Liver (tissue), 9 donors: ENCODE results near the gene EPS8L1. TPM values are rescaled to one million over a fixed set of nuclear protein-coding genes. Genes with fewer than 3 reads are reported as not detected.

Source experiments
- DNase-seq: peaks from one replicate; pipeline ENCODE4 v3.0.0-alpha.2; 2017; ENCODE audit warnings: low spot score
- H3K27ac ChIP-seq, 2 donors: one replicate each; pipeline ENCODE4 v1.7.0; 2013; ENCODE audit warnings: inconsistent platforms in 2 of 2, low read length in 2 of 2, control low read depth in 1 of 2, low read depth in 1 of 2, mild to moderate bottlenecking in 1 of 2
- H3K27me3 ChIP-seq, 4 donors: one replicate each; pipeline versions ENCODE4 v1.6.1 to v1.7.0; 2013; ENCODE audit warnings: low read length in 3 of 4, inconsistent platforms in 1 of 4, mild to moderate bottlenecking in 1 of 4, moderate library complexity in 1 of 4; ENCODE audit not compliant: control insufficient read depth in 4 of 4, insufficient read depth in 4 of 4
- H3K36me3 ChIP-seq, 4 donors: one replicate each; pipeline versions ENCODE4 v1.6.1 to v1.7.0; 2013; ENCODE audit warnings: low read length in 3 of 4, mild to moderate bottlenecking in 3 of 4, low read depth in 1 of 4, moderate library complexity in 1 of 4; ENCODE audit not compliant: control insufficient read depth in 4 of 4, insufficient read depth in 3 of 4
- H3K4me1 ChIP-seq, 4 donors: one replicate each; pipeline versions ENCODE4 v1.6.1 to v1.7.0; 2013; ENCODE audit warnings: low read length in 3 of 4, mild to moderate bottlenecking in 3 of 4, moderate library complexity in 1 of 4; ENCODE audit not compliant: control insufficient read depth in 4 of 4, insufficient read depth in 4 of 4
- H3K4me3 ChIP-seq, 3 donors: one replicate each; pipeline versions ENCODE4 v1.6.1 to v1.7.0; 2013; ENCODE audit warnings: low read length in 3 of 3, control low read depth in 1 of 3, low read depth in 1 of 3, mild to moderate bottlenecking in 1 of 3
- H3K9ac ChIP-seq, 2 donors: one replicate each; pipeline ENCODE4 v1.7.0; 2013; ENCODE audit warnings: low read length in 2 of 2, mild to moderate bottlenecking in 2 of 2, moderate library complexity in 2 of 2, control low read depth in 1 of 2, low read depth in 1 of 2
- H3K9me3 ChIP-seq, 4 donors: one replicate each; pipeline versions ENCODE4 v1.6.1 to v1.7.0; 2013; ENCODE audit warnings: low read length in 3 of 4; ENCODE audit not compliant: control insufficient read depth in 4 of 4
- ATF3 ChIP-seq: IDR thresholded peaks from 2 replicates; pipeline ENCODE4 v1.6.1; 2016; ENCODE audit warnings: antibody characterized with exemption
- EGR1 ChIP-seq, 2 donors: IDR thresholded peaks; 2 replicates each; pipeline ENCODE4 v1.6.1; 2016 to 2018; ENCODE audit warnings: antibody characterized with exemption in 2 of 2, low read depth in 2 of 2
- FOXA1 ChIP-seq: IDR thresholded peaks from 2 replicates; pipeline ENCODE4 v1.6.1; 2016; ENCODE audit warnings: antibody characterized with exemption
- FOXA2 ChIP-seq: IDR thresholded peaks from 2 replicates; pipeline ENCODE4 v1.6.1; 2016; ENCODE audit warnings: antibody characterized with exemption
- GABPA ChIP-seq, 2 donors: IDR thresholded peaks in 1 of 2; conservative IDR thresholded peaks in 1 of 2; 2 replicates each; pipeline ENCODE4 v1.6.1; 2016; ENCODE audit warnings: antibody characterized with exemption in 2 of 2, mild to moderate bottlenecking in 1 of 2, moderate library complexity in 1 of 2
- HNF4A ChIP-seq, 2 donors: conservative IDR thresholded peaks; 2 replicates each; pipeline ENCODE4 v1.6.1; 2016; ENCODE audit warnings: antibody characterized with exemption in 2 of 2, mild to moderate bottlenecking in 2 of 2
- HNF4G ChIP-seq: IDR thresholded peaks from 2 replicates; pipeline ENCODE4 v1.6.1; 2016; ENCODE audit warnings: antibody characterized with exemption
- JUND ChIP-seq, 2 donors: IDR thresholded peaks; 2 replicates each; pipeline ENCODE4 v1.6.1; 2016; ENCODE audit warnings: antibody characterized with exemption in 2 of 2
- MAX ChIP-seq: IDR thresholded peaks from 2 replicates; pipeline ENCODE4 v1.6.1; 2016; ENCODE audit warnings: antibody characterized with exemption
- NR2F2 ChIP-seq: IDR thresholded peaks from 2 replicates; pipeline ENCODE4 v1.6.1; 2016; ENCODE audit warnings: antibody characterized with exemption
- RAD21 ChIP-seq, 2 donors: IDR thresholded peaks; 2 replicates each; pipeline ENCODE4 v1.6.1; 2016; ENCODE audit warnings: antibody characterized with exemption in 2 of 2, mild to moderate bottlenecking in 2 of 2
- RXRA ChIP-seq, 2 donors: IDR thresholded peaks; 2 replicates each; pipeline ENCODE4 v1.6.1; 2017 to 2018; ENCODE audit warnings: antibody characterized with exemption in 2 of 2, mild to moderate bottlenecking in 1 of 2
- SP1 ChIP-seq: IDR thresholded peaks from 2 replicates; pipeline ENCODE4 v1.6.1; 2018; ENCODE audit warnings: antibody characterized with exemption, mild to moderate bottlenecking
- TAF1 ChIP-seq: conservative IDR thresholded peaks from 2 replicates; pipeline ENCODE4 v1.6.1; 2016; ENCODE audit warnings: antibody characterized with exemption, mild to moderate bottlenecking
- YY1 ChIP-seq: IDR thresholded peaks from 2 replicates; pipeline ENCODE4 v1.6.1; 2016; ENCODE audit warnings: antibody characterized with exemption, mild to moderate bottlenecking
- WGBS: extraction: QIAGEN DNeasy Blood & Tissue Kit; methylation state at CpG from one replicate; pipeline ENCODE4 v1.1.7; 2013; 5-methylcytosine and 5-hydroxymethylcytosine counted together
- polyA plus RNA-seq, 2 donors: library from polyadenylated mRNA; stranded (reverse) in 1 of 2; unstranded in 1 of 2; fragments of 200-250 nt in 1 of 2; fragments of >200 nt in 1 of 2; fragmentation: Nextera tagmentation in 1 of 2; extraction: Ambion mirVana in 1 of 2; gene quantifications; one replicate each; pipeline versions ENCODE4 v1.2.1 to v1.2.3, GENCODE V29; 2013 to 2015
- total RNA-seq, 2 donors: library from RNA; depleted of rRNA; stranded (reverse); fragments of >200 nt; gene quantifications; one replicate each; pipeline ENCODE4 v1.2.3, GENCODE V29; 2014
- TF ChIP-seq, protein P1 (sequence below): IDR thresholded peaks from 2 replicates; pipeline ENCODE4 v1.6.1; 2016; ENCODE audit warnings: antibody characterized with exemption, mild to moderate bottlenecking
- TF ChIP-seq, protein P2 (sequence below): IDR thresholded peaks from 2 replicates; pipeline ENCODE4 v1.6.1; 2016; ENCODE audit warnings: antibody characterized with exemption
- TF ChIP-seq, protein P3 (sequence below): fragments of 150-350 bp; IDR thresholded peaks from 2 replicates; pipeline ENCODE4 v1.5.1; 2017; ENCODE audit warnings: improper control_type of control experiment, low read depth, low read length; ENCODE audit not compliant: missing input control
- donor health status: healthy.
- donor health status: healthy.
- donor health status: healthy.
- donor health status: healthy.
- donor health status: healthy.

EPS8L1 gene
- total and polyA plus RNA-seq, 4 donors = 0.40 to 1.5 (median 0.87) TPM

DNA sequence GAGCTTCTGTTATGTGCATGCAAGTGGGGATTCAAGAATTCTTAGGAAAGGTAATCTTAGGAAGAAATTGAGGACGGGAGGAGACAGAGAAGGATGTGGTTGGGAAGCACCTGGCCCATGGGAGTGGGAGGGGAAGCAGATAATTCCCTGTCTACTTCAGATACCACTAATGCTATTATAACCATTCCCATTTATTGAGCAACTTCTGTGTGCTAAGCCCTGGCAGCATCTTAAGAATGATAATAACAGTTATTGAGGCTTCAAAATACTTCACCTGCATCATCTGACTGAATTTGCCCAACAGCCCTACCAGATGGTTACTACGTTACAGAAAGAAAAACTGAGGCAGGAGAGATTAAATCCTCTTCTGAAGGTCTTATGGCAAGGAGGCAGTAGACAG is 1.4 kb downstream of the EPS8L1 start:
- no peak for DNase-seq
- H3K9ac ChIP-seq = no peak overlapping the region
- no peak for TF ChIP-seq GABPA (IDR thresholded peaks at IDR 0.05 in 1 of 2, conservative IDR thresholded peaks at IDR 0.05 in 1 of 2)
- TF ChIP-seq MAX = no peak
- no peak for TF ChIP-seq YY1
- peaks cover 5 to 13% (median 9%) of the 10 kb centered on the region in 4 donors for H3K4me1 ChIP-seq
- no peaks in the 10 kb centered on the region for H3K36me3 ChIP-seq
- no peak overlapping the region for H3K4me3 ChIP-seq
- no peak overlapping the region for H3K27ac ChIP-seq
- no peaks in the 10 kb centered on the region for H3K9me3 ChIP-seq
- peaks cover 0 to 9% (median 2%) of the 10 kb centered on the region in 4 donors for H3K27me3 ChIP-seq
- 80% methylated on average over 2 of the region's 2 CpGs for WGBS

- Histone ChIP-seq H3K27me3 (peaks cover 0 to 10% (median 3%) of the 10 kb centered on the region in 4 donors), H3K27ac (no peak overlapping the region), H3K4me3 (no peak overlapping the region), H3K9me3 (no peaks in the 10 kb centered on the region), H3K36me3 (no peaks in the 10 kb centered on the region), H3K9ac (no peak overlapping the region), H3K4me1 (peaks cover 5 to 13% (median 10%) of the 10 kb centered on the region in 4 donors)
- no peak for TF ChIP-seq RAD21 (IDR thresholded peaks at IDR 0.05)
- no peak for TF ChIP-seq HNF4G
- TF ChIP-seq ATF3 = no peak
- no peak for DNase-seq
- 85% methylated on average over 5 of the region's 5 CpGs for WGBS
These were observed 3.3 kb downstream of the EPS8L1 start for GRCh38 chr19:55078996-55079395.

GRCh38 chr19:55079400-55080038 is 3.9 kb downstream of the EPS8L1 start:
- TF ChIP-seq NR2F2 (no peak), RXRA (IDR thresholded peaks at IDR 0.05) (no peak), ATF3 (no peak), MAX (no peak), YY1 (no peak), HNF4A (conservative IDR thresholded peaks at IDR 0.05) (no peak), TAF1 (no peak), SP1 (no peak), EGR1 (IDR thresholded peaks at IDR 0.05; ENCODE audit: low read depth in 2 of 2) (no peak), FOXA2 (no peak), HNF4G (no peak), FOXA1 (no peak), JUND (IDR thresholded peaks at IDR 0.05) (no peak), RAD21 (IDR thresholded peaks at IDR 0.05) (no peak), GABPA (IDR thresholded peaks at IDR 0.05 in 1 of 2, conservative IDR thresholded peaks at IDR 0.05 in 1 of 2) (no peak)
- TF ChIP-seq, protein P1, sequence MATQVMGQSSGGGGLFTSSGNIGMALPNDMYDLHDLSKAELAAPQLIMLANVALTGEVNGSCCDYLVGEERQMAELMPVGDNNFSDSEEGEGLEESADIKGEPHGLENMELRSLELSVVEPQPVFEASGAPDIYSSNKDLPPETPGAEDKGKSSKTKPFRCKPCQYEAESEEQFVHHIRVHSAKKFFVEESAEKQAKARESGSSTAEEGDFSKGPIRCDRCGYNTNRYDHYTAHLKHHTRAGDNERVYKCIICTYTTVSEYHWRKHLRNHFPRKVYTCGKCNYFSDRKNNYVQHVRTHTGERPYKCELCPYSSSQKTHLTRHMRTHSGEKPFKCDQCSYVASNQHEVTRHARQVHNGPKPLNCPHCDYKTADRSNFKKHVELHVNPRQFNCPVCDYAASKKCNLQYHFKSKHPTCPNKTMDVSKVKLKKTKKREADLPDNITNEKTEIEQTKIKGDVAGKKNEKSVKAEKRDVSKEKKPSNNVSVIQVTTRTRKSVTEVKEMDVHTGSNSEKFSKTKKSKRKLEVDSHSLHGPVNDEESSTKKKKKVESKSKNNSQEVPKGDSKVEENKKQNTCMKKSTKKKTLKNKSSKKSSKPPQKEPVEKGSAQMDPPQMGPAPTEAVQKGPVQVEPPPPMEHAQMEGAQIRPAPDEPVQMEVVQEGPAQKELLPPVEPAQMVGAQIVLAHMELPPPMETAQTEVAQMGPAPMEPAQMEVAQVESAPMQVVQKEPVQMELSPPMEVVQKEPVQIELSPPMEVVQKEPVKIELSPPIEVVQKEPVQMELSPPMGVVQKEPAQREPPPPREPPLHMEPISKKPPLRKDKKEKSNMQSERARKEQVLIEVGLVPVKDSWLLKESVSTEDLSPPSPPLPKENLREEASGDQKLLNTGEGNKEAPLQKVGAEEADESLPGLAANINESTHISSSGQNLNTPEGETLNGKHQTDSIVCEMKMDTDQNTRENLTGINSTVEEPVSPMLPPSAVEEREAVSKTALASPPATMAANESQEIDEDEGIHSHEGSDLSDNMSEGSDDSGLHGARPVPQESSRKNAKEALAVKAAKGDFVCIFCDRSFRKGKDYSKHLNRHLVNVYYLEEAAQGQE = no peak
- TF ChIP-seq, protein P2, sequence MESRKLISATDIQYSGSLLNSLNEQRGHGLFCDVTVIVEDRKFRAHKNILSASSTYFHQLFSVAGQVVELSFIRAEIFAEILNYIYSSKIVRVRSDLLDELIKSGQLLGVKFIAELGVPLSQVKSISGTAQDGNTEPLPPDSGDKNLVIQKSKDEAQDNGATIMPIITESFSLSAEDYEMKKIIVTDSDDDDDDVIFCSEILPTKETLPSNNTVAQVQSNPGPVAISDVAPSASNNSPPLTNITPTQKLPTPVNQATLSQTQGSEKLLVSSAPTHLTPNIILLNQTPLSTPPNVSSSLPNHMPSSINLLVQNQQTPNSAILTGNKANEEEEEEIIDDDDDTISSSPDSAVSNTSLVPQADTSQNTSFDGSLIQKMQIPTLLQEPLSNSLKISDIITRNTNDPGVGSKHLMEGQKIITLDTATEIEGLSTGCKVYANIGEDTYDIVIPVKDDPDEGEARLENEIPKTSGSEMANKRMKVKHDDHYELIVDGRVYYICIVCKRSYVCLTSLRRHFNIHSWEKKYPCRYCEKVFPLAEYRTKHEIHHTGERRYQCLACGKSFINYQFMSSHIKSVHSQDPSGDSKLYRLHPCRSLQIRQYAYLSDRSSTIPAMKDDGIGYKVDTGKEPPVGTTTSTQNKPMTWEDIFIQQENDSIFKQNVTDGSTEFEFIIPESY = no peak
- TF ChIP-seq, protein P3, sequence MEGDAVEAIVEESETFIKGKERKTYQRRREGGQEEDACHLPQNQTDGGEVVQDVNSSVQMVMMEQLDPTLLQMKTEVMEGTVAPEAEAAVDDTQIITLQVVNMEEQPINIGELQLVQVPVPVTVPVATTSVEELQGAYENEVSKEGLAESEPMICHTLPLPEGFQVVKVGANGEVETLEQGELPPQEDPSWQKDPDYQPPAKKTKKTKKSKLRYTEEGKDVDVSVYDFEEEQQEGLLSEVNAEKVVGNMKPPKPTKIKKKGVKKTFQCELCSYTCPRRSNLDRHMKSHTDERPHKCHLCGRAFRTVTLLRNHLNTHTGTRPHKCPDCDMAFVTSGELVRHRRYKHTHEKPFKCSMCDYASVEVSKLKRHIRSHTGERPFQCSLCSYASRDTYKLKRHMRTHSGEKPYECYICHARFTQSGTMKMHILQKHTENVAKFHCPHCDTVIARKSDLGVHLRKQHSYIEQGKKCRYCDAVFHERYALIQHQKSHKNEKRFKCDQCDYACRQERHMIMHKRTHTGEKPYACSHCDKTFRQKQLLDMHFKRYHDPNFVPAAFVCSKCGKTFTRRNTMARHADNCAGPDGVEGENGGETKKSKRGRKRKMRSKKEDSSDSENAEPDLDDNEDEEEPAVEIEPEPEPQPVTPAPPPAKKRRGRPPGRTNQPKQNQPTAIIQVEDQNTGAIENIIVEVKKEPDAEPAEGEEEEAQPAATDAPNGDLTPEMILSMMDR = no peak
- Histone ChIP-seq H3K27me3 (peaks cover 0 to 12% (median 3%) of the 10 kb centered on the region in 4 donors), H3K27ac (no peak overlapping the region), H3K9ac (no peak overlapping the region), H3K36me3 (no peaks in the 10 kb centered on the region), H3K9me3 (no peaks in the 10 kb centered on the region), H3K4me3 (no peak overlapping the region), H3K4me1 (peaks cover 5 to 13% (median 10%) of the 10 kb centered on the region in 4 donors)
- DNase-seq = no peak
- WGBS = 77% methylated on average over 19 of the region's 19 CpGs
